ENCODE results near the gene SPTBN5. TPM values are rescaled to one million over a fixed set of nuclear protein-coding genes. Genes with fewer than 3 reads are reported as not detected.

Gene SPTBN5
- total RNA-seq, 1 experiment from 2014 or later: 2.1 TPM

GRCh38 chr15:41809526-41810220 lies 84.2 kb downstream of the SPTBN5 start:
- BruUV-seq (replicated peaks): no TSS peak
- H3K27ac ChIP-seq (ENCODE audit: low read length): no peak overlapping the region
- in situ Hi-C loops (cut with HindIII; ENCODE audit: low pct_unique_long_range_greater_than_20kb, low sequenced_read_pairs): no loop called here

DNA sequence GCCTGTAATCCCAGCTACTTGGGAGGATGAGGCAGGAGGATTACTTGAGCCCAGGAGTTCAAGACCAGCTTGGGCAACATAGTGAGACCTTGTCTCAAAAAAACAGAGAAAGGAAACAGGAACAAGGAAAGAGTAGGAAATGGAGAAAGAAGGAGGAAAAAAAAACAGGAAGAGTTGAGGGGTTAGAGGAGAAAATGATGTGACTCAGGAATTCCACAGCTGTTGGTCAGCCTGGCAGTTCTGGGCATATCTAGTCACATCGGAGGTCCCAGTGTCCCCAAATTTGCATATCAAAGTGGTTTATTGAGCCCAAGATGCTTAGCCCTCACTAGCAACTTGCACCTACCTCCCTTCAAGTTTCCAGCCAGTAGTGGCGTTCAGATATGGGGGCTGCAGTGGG lies 84.7 kb downstream of the SPTBN5 start:
- Histone ChIP-seq H3K4me1 (ENCODE audit: control insufficient read depth, insufficient read depth, low read length) (no peaks in the 10 kb centered on the region; the same call in 1 of the 2 replicates), H3K36me3 (ENCODE audit: control insufficient read depth, insufficient read depth, low read length) (no peaks in the 10 kb centered on the region), H3K27ac (ENCODE audit: low read length) (no peak overlapping the region), H3K4me3 (ENCODE audit: low read depth in 2 of 2, low read length in 2 of 2) (no peak overlapping the region), H3K27me3 (ENCODE audit: control insufficient read depth, insufficient read depth, low read length) (no peaks in the 10 kb centered on the region), H3K9me3 (ENCODE audit: control insufficient read depth, insufficient read depth, low read depth, low read length) (no peaks in the 10 kb centered on the region)
- ChIA-PET CTCF (interaction anchor here (0.6 to 1.0 kb wide), 2 partner anchors 35 to 304 kb away, joined by 3 read pairs; partner anchors contain the start of gene MAPKBP1), POLR2A (no interaction called here)
- ATAC-seq (no peak), DNase-seq (ENCODE audit: low read depth, low spot score) (no peak)
- intact Hi-C loops (cut with micrococcal nuclease; ENCODE audit: unreplicated experiment): no loop called here
- TF ChIP-seq REST (IDR thresholded peaks at IDR 0.05; ENCODE audit: insufficient read depth in 1 of 2, low read depth in 2 of 2, low read length in 1 of 2): no peak
- TF ChIP-seq POLR2AphosphoS5 (IDR thresholded peaks at IDR 0.05; ENCODE audit: low read depth, low read length): no peak
- no peak for TF ChIP-seq CTCF (IDR thresholded peaks at IDR 0.05)
- TF ChIP-seq TCF7L2 (IDR thresholded peaks at IDR 0.05; ENCODE audit: low read depth, low read length): no peak
- TF ChIP-seq SIN3A (IDR thresholded peaks at IDR 0.05; ENCODE audit: borderline replicate concordance, insufficient read depth, low read depth, low read length): no peak
- in situ Hi-C loops (cut with HindIII; ENCODE audit: low pct_unique_long_range_greater_than_20kb, low sequenced_read_pairs): no loop called here
- no TSS peak for BruUV-seq (replicated peaks)

More at GRCh38 chr15:41809526-41810220, 84.2 kb downstream of the SPTBN5 start:
- no peak for DNase-seq (ENCODE audit: low read depth, low spot score)
- Histone ChIP-seq H3K36me3 (ENCODE audit: control insufficient read depth, insufficient read depth, low read length) (no peaks in the 10 kb centered on the region), H3K4me1 (ENCODE audit: control insufficient read depth, insufficient read depth, low read length) (no peaks in the 10 kb centered on the region; the same call in 1 of the 2 replicates), H3K9me3 (ENCODE audit: control insufficient read depth, insufficient read depth, low read depth, low read length) (no peaks in the 10 kb centered on the region), H3K27me3 (ENCODE audit: control insufficient read depth, insufficient read depth, low read length) (no peaks in the 10 kb centered on the region), H3K4me3 (ENCODE audit: low read depth in 2 of 2, low read length in 2 of 2) (no peak overlapping the region)
- TF ChIP-seq REST (IDR thresholded peaks at IDR 0.05; ENCODE audit: insufficient read depth in 1 of 2, low read depth in 2 of 2, low read length in 1 of 2): no peak
- TF ChIP-seq CTCF (IDR thresholded peaks at IDR 0.05): no peak
- TF ChIP-seq SIN3A (IDR thresholded peaks at IDR 0.05; ENCODE audit: borderline replicate concordance, insufficient read depth, low read depth, low read length): no peak
- TF ChIP-seq POLR2AphosphoS5 (IDR thresholded peaks at IDR 0.05; ENCODE audit: low read depth, low read length): no peak
- TF ChIP-seq TCF7L2 (IDR thresholded peaks at IDR 0.05; ENCODE audit: low read depth, low read length): no peak
- ChIA-PET CTCF (interaction anchor here (0.6 to 1.1 kb wide), 5 partner anchors 18 to 304 kb away, joined by 3 to 7 read pairs (median 3); partner anchors contain the start of gene MAPKBP1), POLR2A (no interaction called here)
- intact Hi-C loops (cut with micrococcal nuclease; ENCODE audit: unreplicated experiment): loop anchor here (10.0 kb wide), 1 partner anchor 205 kb away; no protein-coding TSS in a partner anchor
- no peak for ATAC-seq
